ENCODE measurements around the gene SLC15A3. TPM values are rescaled to one million over a fixed set of nuclear protein-coding genes. Genes with fewer than 3 reads are reported as not detected.

SLC15A3 gene
- total and polyA plus RNA-seq, 3 donors from 2014 or later = 8.0 to 24.4 (median 9.3) TPM

GRCh38 chr11:60939855-60940254 is 12.1 kb downstream of the SLC15A3 start:
- no peaks in the 10 kb centered on the region for H3K4me1 ChIP-seq
- WGBS, 2 donors = 64 to 67% methylated on average over 2 of the region's 2 CpGs
- no peak overlapping the region for H3K4me3 ChIP-seq
- H3K9me3 ChIP-seq = no peaks in the 10 kb centered on the region
- no peaks in the 10 kb centered on the region for H3K27me3 ChIP-seq
- TF ChIP-seq POLR2A (IDR thresholded peaks at IDR 0.05) (no peak), CTCF (IDR thresholded peaks at IDR 0.05) (no peak)
- no peaks in the 10 kb centered on the region for H3K36me3 ChIP-seq (ENCODE audit: low read depth, missing control alignments)
- intact Hi-C loops (cut with DNase I; ENCODE audit: low total_unique reads) = no loop called here
- DNase-seq = no peak
- H3K27ac ChIP-seq = no peak overlapping the region

GRCh38 chr11:60939301-60939700 is 12.7 kb downstream of the SLC15A3 start:
- WGBS, 2 donors = 87 to 91% methylated on average over 7 of the region's 7 CpGs
- no peak overlapping the region for H3K27ac ChIP-seq
- no peak for DNase-seq
- H3K4me1 ChIP-seq = no peaks in the 10 kb centered on the region
- intact Hi-C loops (cut with DNase I; ENCODE audit: low total_unique reads) = no loop called here
- no peaks in the 10 kb centered on the region for H3K27me3 ChIP-seq
- H3K36me3 ChIP-seq (ENCODE audit: low read depth, missing control alignments) = no peaks in the 10 kb centered on the region
- H3K4me3 ChIP-seq = no peak overlapping the region
- H3K9me3 ChIP-seq = no peaks in the 10 kb centered on the region
- TF ChIP-seq POLR2A (IDR thresholded peaks at IDR 0.05) = no peak

- H3K27ac ChIP-seq = no peak overlapping the region
- intact Hi-C loops (cut with DNase I; ENCODE audit: low total_unique reads) = no loop called here
- H3K4me3 ChIP-seq = no peak overlapping the region
- no peaks in the 10 kb centered on the region for H3K9me3 ChIP-seq
- H3K4me1 ChIP-seq = no peaks in the 10 kb centered on the region
- WGBS, 2 donors = 85 to 87% methylated on average over 9 of the region's 9 CpGs
- H3K27me3 ChIP-seq = no peaks in the 10 kb centered on the region
- TF ChIP-seq CTCF (IDR thresholded peaks at IDR 0.05) (no peak), POLR2A (IDR thresholded peaks at IDR 0.05) (no peak)
- no peaks in the 10 kb centered on the region for H3K36me3 ChIP-seq (ENCODE audit: low read depth, missing control alignments)
- DNase-seq = no peak
Measured at GRCh38 chr11:60938500-60938899, 13.5 kb downstream of the SLC15A3 start.

GRCh38 chr11:60937811-60938210 is 14.2 kb downstream of the SLC15A3 start:
- 88 to 100% methylated on average over 1 to 8 of the region's 8 CpGs for WGBS, 2 donors
- intact Hi-C loops (cut with DNase I; ENCODE audit: low total_unique reads) = no loop called here
- TF ChIP-seq CTCF (IDR thresholded peaks at IDR 0.05) (no peak), POLR2A (IDR thresholded peaks at IDR 0.05) (no peak)
- DNase-seq = no peak
- no peaks in the 10 kb centered on the region for H3K9me3 ChIP-seq
- no peaks in the 10 kb centered on the region for H3K27me3 ChIP-seq
- no peaks in the 10 kb centered on the region for H3K4me1 ChIP-seq
- no peak overlapping the region for H3K27ac ChIP-seq
- no peak overlapping the region for H3K4me3 ChIP-seq
- H3K36me3 ChIP-seq (ENCODE audit: low read depth, missing control alignments) = no peaks in the 10 kb centered on the region

GRCh38 chr11:60937144-60937527 is 14.8 kb downstream of the SLC15A3 start:
- WGBS, 2 donors = 73 to 78% methylated on average over 12 of the region's 12 CpGs
- no peak for TF ChIP-seq CTCF (IDR thresholded peaks at IDR 0.05)
- TF ChIP-seq POLR2A (IDR thresholded peaks at IDR 0.05) = no peak
- H3K4me3 ChIP-seq = no peak overlapping the region
- no peak for DNase-seq
- H3K4me1 ChIP-seq = no peaks in the 10 kb centered on the region
- intact Hi-C loops (cut with DNase I; ENCODE audit: low total_unique reads) = no loop called here
- no peaks in the 10 kb centered on the region for H3K27me3 ChIP-seq
- H3K9me3 ChIP-seq = no peaks in the 10 kb centered on the region
- no peaks in the 10 kb centered on the region for H3K36me3 ChIP-seq (ENCODE audit: low read depth, missing control alignments)
- H3K27ac ChIP-seq = no peak overlapping the region
